ENCODE results near the gene TRAPPC14.
"Not testable (repeated sequence)": the region's sequence is repeated elsewhere in the genome, so short reads cannot be mapped to it uniquely, and the experiment has no call there.

The TRAPPC14 gene

GRCh38 chr7:100158229-100159098, at the start of gene TRAPPC14:
Gene TRAPPC14 (minus strand): TSS chr7:100158723. CDS start chr7:100158499, 224 bp downstream.
- peak; percentile 84 for DNase-seq

- no peak for DNase-seq
Observed at GRCh38 chr7:100204454-100204853, 45.9 kb upstream of the TRAPPC14 start.

GRCh38 chr7:100200693-100201092, 42.2 kb upstream of the TRAPPC14 start:
- no peak for DNase-seq

- DNase-seq: no peak
Observed at GRCh38 chr7:100198266-100198665, 39.7 kb upstream of the TRAPPC14 start.

GRCh38 chr7:100195901-100196322, 37.4 kb upstream of the TRAPPC14 start:
- DNase-seq: not testable (repeated sequence)

- DNase-seq: no peak
Observed at GRCh38 chr7:100195222-100195621, 36.7 kb upstream of the TRAPPC14 start.

- no peak for DNase-seq
Observed at GRCh38 chr7:100192969-100193368, 34.4 kb upstream of the TRAPPC14 start.

- not testable (repeated sequence) for DNase-seq
Observed at GRCh38 chr7:100192281-100192862, 33.8 kb upstream of the TRAPPC14 start.

GRCh38 chr7:100191775-100192174, 33.3 kb upstream of the TRAPPC14 start:
- no peak for DNase-seq

GRCh38 chr7:100190048-100190711, 31.7 kb upstream of the TRAPPC14 start:
- DNase-seq: no peak

GRCh38 chr7:100189061-100189460, 30.5 kb upstream of the TRAPPC14 start:
- no peak for DNase-seq

GRCh38 chr7:100185726-100186125, 27.2 kb upstream of the TRAPPC14 start:
- DNase-seq: no peak

GRCh38 chr7:100183090-100183489, 24.6 kb upstream of the TRAPPC14 start:
- DNase-seq: not testable (repeated sequence)

- DNase-seq: not testable (repeated sequence)
Observed at GRCh38 chr7:100182616-100183015, 24.1 kb upstream of the TRAPPC14 start.

GRCh38 chr7:100180084-100180483, 21.6 kb upstream of the TRAPPC14 start:
- DNase-seq: not testable (repeated sequence)

- DNase-seq: peak; percentile 97
Observed at GRCh38 chr7:100177045-100178001, 18.8 kb upstream of the TRAPPC14 start, which contains the start of the genes GPC2 and STAG3. Gene GPC2 (minus strand): TSS chr7:100177381. CDS start chr7:100177199, 182 bp downstream. Gene STAG3 (plus strand): TSS chr7:100177918. CDS start chr7:100180557, 2,639 bp downstream.

GRCh38 chr7:100176096-100177044, 17.8 kb upstream of the TRAPPC14 start:
- no peak for DNase-seq

- DNase-seq: no peak
Observed at GRCh38 chr7:100175296-100175935, 16.9 kb upstream of the TRAPPC14 start.

- DNase-seq: no peak
Observed at GRCh38 chr7:100174582-100174981, 16.1 kb upstream of the TRAPPC14 start.

GRCh38 chr7:100173806-100174495, 15.4 kb upstream of the TRAPPC14 start:
- DNase-seq: no peak
